Activated CD8-positive, alpha-beta memory T cell treated with anti-CD3 and anti-CD28 coated beads, Interleukin-2, amount 10 ng/mL, durations not matched to agents 7 days and 5 days (primary cell): ENCODE results near the gene KRT5. TPM values are rescaled to one million over a fixed set of nuclear protein-coding genes. Genes with fewer than 3 reads are reported as not detected.

ENCODE experiments used
- ATAC-seq: fragments of 150-1000 bp; cut with Tn5 transposase; one replicate; pipeline ENCODE4 v1.10.0; 2021; ENCODE audit warnings: moderate library complexity
- CTCF ChIA-PET: fragments of 350-600 bp; sonication (Branson Sonifier 250); formaldehyde crosslinking; loops from one replicate; lab custom pipeline; 2021; ENCODE audit warnings: antibody characterized with exemption; lab: Charles Lee
- DNase-seq: peaks from one replicate; pipeline ENCODE4 v3.0.0-alpha.2; 2020
- H3K27ac Mint-ChIP-seq: one replicate; pipeline ENCODE4 v1.8.0; 2021; ENCODE audit warnings: mild to moderate bottlenecking, mixed read lengths
- H3K27me3 Mint-ChIP-seq: one replicate; pipeline ENCODE4 v1.8.0; 2021; ENCODE audit warnings: mixed read lengths
- H3K36me3 Mint-ChIP-seq: one replicate; pipeline ENCODE4 v1.8.0; 2021; ENCODE audit warnings: mild to moderate bottlenecking, mixed read lengths
- H3K4me1 Mint-ChIP-seq: one replicate; pipeline ENCODE4 v1.8.0; 2021; ENCODE audit warnings: mixed read lengths
- H3K4me3 Mint-ChIP-seq: one replicate; pipeline ENCODE4 v1.8.0; 2021; ENCODE audit warnings: mild to moderate bottlenecking, moderate library complexity, mixed read lengths
- H3K9me3 Mint-ChIP-seq: one replicate; pipeline ENCODE4 v1.8.0; 2022; ENCODE audit warnings: low read depth, mixed read lengths
- total RNA-seq, 2 experiments: library from RNA; stranded (reverse); gene quantifications; one replicate each; pipeline ENCODE4 v1.2.3, GENCODE V29; 2021

Gene KRT5
- total RNA-seq, 2 experiments from 2014 or later = not detected

DNA sequence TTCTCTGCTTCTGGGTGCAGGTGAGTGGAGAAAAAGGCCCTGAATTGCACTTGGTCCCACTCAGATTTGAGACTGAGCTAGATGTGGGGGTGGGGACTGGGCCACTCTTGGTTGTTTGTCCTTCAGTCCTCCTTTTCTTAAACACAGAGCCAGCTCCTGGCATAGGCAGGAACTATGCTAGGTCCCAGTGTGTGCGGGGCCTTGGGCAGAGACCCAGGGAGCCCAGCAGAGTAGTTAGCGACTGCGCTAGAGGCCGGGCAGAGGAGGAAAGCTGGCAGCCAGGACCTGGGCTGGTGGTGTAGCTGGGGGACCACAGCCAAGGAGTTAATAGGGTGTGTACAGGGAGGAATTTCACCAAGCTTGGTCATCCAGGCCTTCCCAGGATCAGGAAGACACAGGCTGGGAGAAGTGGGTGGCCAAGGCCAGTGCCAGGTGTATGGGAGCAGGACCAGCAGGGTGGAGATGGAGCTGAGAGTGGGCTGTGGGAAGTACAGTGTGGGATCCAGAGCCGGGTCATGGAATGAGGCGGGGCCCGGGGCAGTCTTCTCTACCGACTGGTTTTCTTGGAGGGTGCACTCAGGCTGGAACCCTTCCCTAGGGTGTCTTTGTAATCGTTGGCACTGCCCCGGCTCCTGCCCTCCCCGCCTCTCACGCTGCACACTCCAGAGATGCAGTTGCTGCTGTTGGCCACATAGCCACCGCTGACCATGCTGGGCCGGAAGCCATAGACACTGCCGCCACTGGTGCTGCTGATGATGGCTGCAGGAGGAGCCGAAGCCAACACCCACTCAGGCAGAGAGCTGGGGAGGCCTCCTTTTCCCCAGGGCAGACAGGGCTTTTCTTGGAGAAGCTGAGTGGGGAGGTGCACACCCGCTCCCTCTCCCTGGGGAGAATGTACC, 24.0 kb upstream of the KRT5 start:
- Mint-ChIP-seq H3K4me1 (peaks cover 6% of the 10 kb centered on the region), H3K9me3 (no peaks in the 10 kb centered on the region), H3K27me3 (no peaks in the 10 kb centered on the region), H3K27ac (no peak overlapping the region), H3K36me3 (no peaks in the 10 kb centered on the region), H3K4me3 (no peak overlapping the region)
- no peak for DNase-seq
- ATAC-seq = no peak
- CTCF ChIA-PET = interaction anchor here (1.4 kb wide), 1 partner anchor 334 kb away, joined by 3 read pairs; no protein-coding TSS in a partner anchor

- ATAC-seq = no peak
- DNase-seq = no peak
- Mint-ChIP-seq H3K4me1 (peaks cover 6% of the 10 kb centered on the region), H3K36me3 (no peaks in the 10 kb centered on the region), H3K27ac (no peak overlapping the region), H3K9me3 (no peaks in the 10 kb centered on the region), H3K27me3 (peaks cover 6% of the 10 kb centered on the region), H3K4me3 (no peak overlapping the region)
- CTCF ChIA-PET = no interaction called here
These were observed 22.7 kb upstream of the KRT5 start for GRCh38 chr12:52542785-52543318.

DNA sequence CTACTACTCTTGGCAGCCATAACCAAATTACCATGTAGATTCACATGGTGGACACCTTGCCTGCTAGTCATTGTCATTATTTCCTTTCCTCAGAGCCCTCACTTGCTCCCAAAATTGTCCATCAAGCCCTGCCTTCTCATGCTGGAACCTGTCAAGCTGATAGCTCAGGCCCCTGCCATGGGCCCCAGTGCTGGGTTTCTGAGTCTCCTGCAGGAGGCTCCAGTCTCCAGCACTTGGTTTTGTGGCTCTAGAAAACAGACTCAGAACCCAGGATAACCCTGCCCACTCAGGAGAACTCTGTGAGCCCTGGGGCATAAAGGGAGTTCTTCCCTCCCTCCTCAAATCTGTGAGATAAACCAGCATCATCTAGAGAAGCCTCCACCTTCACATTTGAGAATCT, 22.0 kb upstream of the KRT5 start:
- DNase-seq = no peak
- CTCF ChIA-PET = no interaction called here
- Mint-ChIP-seq H3K27ac (no peak overlapping the region), H3K27me3 (peaks cover 8% of the 10 kb centered on the region), H3K36me3 (no peaks in the 10 kb centered on the region), H3K4me1 (peaks cover 6% of the 10 kb centered on the region), H3K4me3 (no peak overlapping the region), H3K9me3 (no peaks in the 10 kb centered on the region)
- ATAC-seq = no peak

DNA sequence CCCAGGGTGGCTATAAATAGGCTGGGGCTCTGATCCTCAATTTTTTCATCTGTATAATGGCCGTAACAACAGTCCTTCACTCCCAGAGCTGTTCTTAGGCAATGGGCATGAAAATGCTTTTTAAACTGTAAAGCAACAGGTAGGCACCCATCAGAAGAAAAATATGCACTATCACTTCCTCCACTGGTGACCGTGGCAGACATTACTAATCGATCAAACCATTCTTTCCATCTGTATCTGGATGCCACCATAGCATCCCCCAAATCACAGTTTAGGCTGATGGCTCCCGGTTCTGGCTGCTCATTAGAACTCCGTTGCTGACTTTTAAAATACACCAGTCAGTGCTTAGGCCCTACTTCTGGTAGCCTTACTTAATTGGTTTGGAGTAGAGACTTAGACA, 21.5 kb upstream of the KRT5 start:
- H3K4me3 Mint-ChIP-seq = no peak overlapping the region
- no peaks in the 10 kb centered on the region for H3K36me3 Mint-ChIP-seq
- ATAC-seq (no peak), DNase-seq (no peak)
- peaks cover 6% of the 10 kb centered on the region for H3K4me1 Mint-ChIP-seq
- H3K27ac Mint-ChIP-seq = no peak overlapping the region
- CTCF ChIA-PET = interaction anchor here (1.6 kb wide), 1 partner anchor 22 kb away, joined by 3 read pairs; no protein-coding TSS in a partner anchor
- H3K27me3 Mint-ChIP-seq = peaks cover 8% of the 10 kb centered on the region
- no peaks in the 10 kb centered on the region for H3K9me3 Mint-ChIP-seq

- DNase-seq (no peak), ATAC-seq (no peak)
- CTCF ChIA-PET = interaction anchor here (1.6 kb wide), 1 partner anchor 23 kb away, joined by 3 read pairs; no protein-coding TSS in a partner anchor
- H3K36me3 Mint-ChIP-seq = no peaks in the 10 kb centered on the region
- peaks cover 6% of the 10 kb centered on the region for H3K4me1 Mint-ChIP-seq
- H3K27me3 Mint-ChIP-seq = peaks cover 10% of the 10 kb centered on the region
- no peak overlapping the region for H3K27ac Mint-ChIP-seq
- no peak overlapping the region for H3K4me3 Mint-ChIP-seq
- H3K9me3 Mint-ChIP-seq = no peaks in the 10 kb centered on the region
These were observed 20.3 kb upstream of the KRT5 start for GRCh38 chr12:52540531-52540930.

DNA sequence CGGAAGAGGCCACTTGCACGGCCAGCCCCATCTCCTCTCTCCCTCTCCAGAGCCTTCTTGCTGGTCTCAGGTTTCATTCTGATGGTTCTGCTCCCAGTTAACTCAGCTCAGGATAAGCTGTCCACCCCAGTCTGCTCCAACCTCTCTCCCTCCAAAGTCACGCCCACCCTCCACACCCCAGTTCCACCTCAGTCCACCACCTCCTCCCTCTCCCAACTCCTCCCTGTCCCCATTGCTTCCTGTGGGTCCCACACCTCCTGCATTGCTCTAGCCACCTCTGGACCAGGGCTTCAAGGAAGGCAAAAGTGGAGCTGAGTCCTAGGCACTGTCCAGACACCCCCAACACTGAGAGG, 19.6 kb upstream of the KRT5 start:
- no peak for DNase-seq
- peaks cover 6% of the 10 kb centered on the region for H3K4me1 Mint-ChIP-seq
- no peak overlapping the region for H3K4me3 Mint-ChIP-seq
- no peaks in the 10 kb centered on the region for H3K36me3 Mint-ChIP-seq
- no peak for ATAC-seq
- H3K27me3 Mint-ChIP-seq = peaks cover 11% of the 10 kb centered on the region
- CTCF ChIA-PET = interaction anchor here (0.8 kb wide), 1 partner anchor 441 kb away, joined by 3 read pairs; no protein-coding TSS in a partner anchor
- no peak overlapping the region for H3K27ac Mint-ChIP-seq
- no peaks in the 10 kb centered on the region for H3K9me3 Mint-ChIP-seq

- H3K4me3 Mint-ChIP-seq = no peak overlapping the region
- ATAC-seq (no peak), DNase-seq (no peak)
- H3K27me3 Mint-ChIP-seq = peaks cover 11% of the 10 kb centered on the region
- no peak overlapping the region for H3K27ac Mint-ChIP-seq
- peaks cover 6% of the 10 kb centered on the region for H3K4me1 Mint-ChIP-seq
- CTCF ChIA-PET = interaction anchor here (0.8 to 2.2 kb wide), 2 partner anchors 340 to 442 kb away, joined by 3 to 10 read pairs; no protein-coding TSS in a partner anchor
- H3K9me3 Mint-ChIP-seq = no peaks in the 10 kb centered on the region
- H3K36me3 Mint-ChIP-seq = no peaks in the 10 kb centered on the region
These were observed 19.1 kb upstream of the KRT5 start for GRCh38 chr12:52539083-52539820.

- CTCF ChIA-PET = interaction anchor here (2.2 kb wide), 1 partner anchor 343 kb away, joined by 10 read pairs; no protein-coding TSS in a partner anchor
- DNase-seq = no peak
- H3K9me3 Mint-ChIP-seq = no peaks in the 10 kb centered on the region
These were observed 16.9 kb upstream of the KRT5 start for GRCh38 chr12:52537101-52537500.

GRCh38 chr12:52535574-52535973, 15.4 kb upstream of the KRT5 start:
- no peaks in the 10 kb centered on the region for H3K36me3 Mint-ChIP-seq
- H3K4me1 Mint-ChIP-seq = no peaks in the 10 kb centered on the region
- no peaks in the 10 kb centered on the region for H3K9me3 Mint-ChIP-seq
- H3K4me3 Mint-ChIP-seq = no peak overlapping the region
- H3K27me3 Mint-ChIP-seq = peaks cover 11% of the 10 kb centered on the region
- no peak for ATAC-seq
- CTCF ChIA-PET = no interaction called here
- H3K27ac Mint-ChIP-seq = no peak overlapping the region
- no peak for DNase-seq

More at GRCh38 chr12:52537101-52537500, 16.9 kb upstream of the KRT5 start:
- H3K36me3 Mint-ChIP-seq = no peaks in the 10 kb centered on the region
- H3K4me3 Mint-ChIP-seq = no peak overlapping the region
- no peak overlapping the region for H3K27ac Mint-ChIP-seq
- peaks cover 11% of the 10 kb centered on the region for H3K27me3 Mint-ChIP-seq
- no peak for ATAC-seq
- H3K4me1 Mint-ChIP-seq = no peaks in the 10 kb centered on the region

GRCh38 chr12:52534482-52534881, 14.3 kb upstream of the KRT5 start:
- no peaks in the 10 kb centered on the region for H3K9me3 Mint-ChIP-seq
- no peaks in the 10 kb centered on the region for H3K4me1 Mint-ChIP-seq
- H3K27ac Mint-ChIP-seq = no peak overlapping the region
- H3K4me3 Mint-ChIP-seq = no peak overlapping the region
- H3K36me3 Mint-ChIP-seq = no peaks in the 10 kb centered on the region
- CTCF ChIA-PET = no interaction called here
- DNase-seq (no peak), ATAC-seq (no peak)
- peaks cover 11% of the 10 kb centered on the region for H3K27me3 Mint-ChIP-seq

DNA sequence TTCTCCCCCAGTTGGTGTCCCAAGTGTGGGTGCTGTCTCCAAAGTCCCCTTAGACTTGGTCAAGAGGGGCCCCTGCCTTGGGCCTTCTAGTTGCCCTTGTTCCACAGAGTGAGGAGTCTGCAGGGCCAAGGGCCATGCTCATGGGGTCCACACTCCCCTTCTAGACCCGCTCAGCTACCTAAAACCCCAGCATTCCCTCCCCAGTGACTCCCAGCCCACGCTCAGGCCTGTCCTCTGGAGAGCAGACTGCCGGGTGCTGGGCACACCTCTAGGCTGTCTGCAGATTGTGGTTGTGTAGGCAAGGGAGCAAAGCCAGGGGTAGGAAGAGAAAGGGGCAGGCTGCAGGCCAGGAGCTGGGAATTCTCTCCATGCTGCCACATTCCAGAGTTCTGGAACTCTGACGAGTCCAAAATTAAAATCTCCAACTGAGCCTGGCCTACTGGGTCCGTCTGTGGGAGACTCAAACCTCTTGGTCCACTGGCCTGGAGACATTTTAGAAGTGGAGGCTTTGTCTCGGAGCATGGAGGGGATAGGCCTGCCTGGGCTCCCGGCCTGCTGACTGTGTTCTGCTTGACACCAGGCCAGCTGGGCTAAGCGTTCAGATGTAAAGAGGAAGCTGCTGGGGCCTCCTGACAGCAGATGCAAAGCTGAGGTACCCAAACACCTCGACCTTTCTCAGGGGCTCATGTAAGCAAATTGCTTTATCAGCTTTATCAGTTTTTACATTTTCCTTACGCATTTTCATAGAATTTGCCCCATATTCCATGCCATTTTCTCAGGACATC, 13.7 kb upstream of the KRT5 start:
- no peaks in the 10 kb centered on the region for H3K4me1 Mint-ChIP-seq
- no peaks in the 10 kb centered on the region for H3K9me3 Mint-ChIP-seq
- H3K27me3 Mint-ChIP-seq = peaks cover 11% of the 10 kb centered on the region
- CTCF ChIA-PET = no interaction called here
- no peak for ATAC-seq
- no peaks in the 10 kb centered on the region for H3K36me3 Mint-ChIP-seq
- DNase-seq = no peak
- no peak overlapping the region for H3K4me3 Mint-ChIP-seq
- H3K27ac Mint-ChIP-seq = no peak overlapping the region

DNA sequence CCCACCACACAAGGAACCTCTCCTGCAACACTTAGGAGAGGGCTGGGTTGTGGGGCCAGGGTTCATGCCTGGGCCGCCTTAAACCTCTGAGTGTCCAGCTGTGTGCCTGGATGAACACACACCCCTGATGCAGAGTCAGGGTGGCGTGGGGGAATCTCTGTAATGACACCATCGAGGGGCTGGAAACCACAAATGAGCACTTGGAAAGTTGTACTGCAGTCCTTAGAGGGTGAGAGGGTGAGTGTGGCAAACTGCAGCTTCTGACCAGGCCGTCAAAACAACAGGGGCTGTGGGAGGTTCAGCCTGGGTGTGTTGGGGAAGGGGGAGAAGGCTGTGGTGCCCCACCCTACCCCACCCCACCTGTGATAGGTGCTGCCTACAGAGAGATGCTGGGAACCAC, 12.4 kb upstream of the KRT5 start:
- ATAC-seq (no peak), DNase-seq (no peak)
- Mint-ChIP-seq H3K4me3 (no peak overlapping the region), H3K4me1 (no peaks in the 10 kb centered on the region), H3K36me3 (no peaks in the 10 kb centered on the region), H3K9me3 (no peaks in the 10 kb centered on the region), H3K27me3 (peaks cover 4% of the 10 kb centered on the region), H3K27ac (no peak overlapping the region)
- CTCF ChIA-PET = interaction anchor here (1.2 kb wide), 1 partner anchor 347 kb away, joined by 3 read pairs; no protein-coding TSS in a partner anchor
